Neural progenitor cell (in vitro differentiated cells): ENCODE data around the gene MYOM3.

Experiments
- CTCF ChIP-seq: fragments of 200-600 bp; sonication (generic); IDR thresholded peaks from 2 replicates; pipeline ENCODE4 v1.5.1; 2017; ENCODE audit warnings: antibody characterized with exemption, mild to moderate bottlenecking
- EZH2 ChIP-seq: fragments of 200-600 bp; sonication (generic); IDR thresholded peaks from 2 replicates; pipeline ENCODE4 v1.6.1; 2017; ENCODE audit warnings: antibody characterized with exemption, mild to moderate bottlenecking, moderate library complexity
- EZH2phosphoT487 ChIP-seq: fragments of 200-600 bp; sonication (generic); IDR thresholded peaks from 2 replicates; pipeline ENCODE4 v1.6.1; 2017; ENCODE audit warnings: antibody characterized with exemption

- no peak for TF ChIP-seq CTCF
- TF ChIP-seq EZH2phosphoT487 = no peak
- no peak for TF ChIP-seq EZH2
Measured at GRCh38 chr1:24048205-24048869, 63.6 kb downstream of the MYOM3 start.
